WTC11 (cell line): ENCODE results near the gene FAM181A.

Experiments used
- CTCF ChIP-seq: fragments of 200-600 bp; IDR thresholded peaks from 2 replicates; pipeline ENCODE4 v1.8.0; 2022; ENCODE audit warnings: antibody characterized with exemption
- ETV6 ChIP-seq: sonication (generic); formaldehyde crosslinking; IDR thresholded peaks from 2 replicates; pipeline ENCODE4 v1.8.1; 2022; ENCODE audit warnings: mild to moderate bottlenecking, missing genetic modification reagents
- NR2C2 ChIP-seq: sonication (generic); formaldehyde crosslinking; IDR thresholded peaks from 2 replicates; pipeline ENCODE4 v1.8.0; 2022; ENCODE audit warnings: mild to moderate bottlenecking, missing genetic modification reagents

- TF ChIP-seq ETV6 (CRISPR knock-in tag) (no peak), CTCF (no peak), NR2C2 (no peak)
Measured at GRCh38 chr14:93958567-93959238, 31.6 kb downstream of the FAM181A start.
